GM19397 (cell line): ENCODE measurements around the gene ATG2B.

ENCODE experiments used
- ATAC-seq: cut with Tn5 transposase; IDR thresholded peaks from one replicate; pipeline ENCODE4 v1.9.1; 2021; ENCODE audit warnings: mild to moderate bottlenecking, moderate library complexity; ENCODE audit not compliant: unreplicated experiment

ATG2B gene

GRCh38 chr14:96231526-96232130 is 131.5 kb downstream of the ATG2B start:
- no peak for ATAC-seq

GRCh38 chr14:96231056-96231455 is 132.1 kb downstream of the ATG2B start:
- no peak for ATAC-seq

- no peak for ATAC-seq
Observed at GRCh38 chr14:96229315-96229714, 133.8 kb downstream of the ATG2B start.
